ENCODE measurements around the gene PRR30. TPM values are rescaled to one million over a fixed set of nuclear protein-coding genes. Genes with fewer than 3 reads are reported as not detected.

PRR30 gene
- total RNA-seq, 3 donors from 2014 or later: not detected

DNA sequence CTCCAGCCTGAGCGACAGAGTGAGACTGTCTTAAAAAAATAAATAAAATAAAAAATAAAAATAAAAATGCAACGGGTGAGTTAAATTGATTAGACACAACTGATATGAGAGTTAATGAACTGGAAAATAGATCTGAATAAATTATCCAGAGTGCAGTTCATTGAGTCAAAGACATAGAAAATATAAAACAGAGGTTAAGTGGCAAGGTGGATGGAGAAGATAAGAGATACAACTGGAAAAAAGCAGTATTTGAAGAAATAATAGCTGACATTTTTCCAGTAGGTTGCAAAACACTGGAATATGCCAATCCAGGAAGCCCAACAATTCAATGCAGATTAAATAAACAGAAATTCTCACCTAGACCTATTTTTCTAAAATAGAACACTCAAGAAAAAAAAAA lies 31.0 kb downstream of the PRR30 start:
- Mint-ChIP-seq H3K27me3 (ENCODE audit: low read depth) (peaks cover 9% of the 10 kb centered on the region), H3K4me1 (ENCODE audit: low read depth) (no peaks in the 10 kb centered on the region), H3K9me3 (no peaks in the 10 kb centered on the region), H3K36me3 (ENCODE audit: insufficient read depth) (no peaks in the 10 kb centered on the region), H3K4me3 (no peak overlapping the region)
- ATAC-seq: no peak
- no peak for DNase-seq

GRCh38 chr2:27105981-27106380 lies 33.2 kb downstream of the PRR30 start:
- peaks cover 9% of the 10 kb centered on the region for H3K27me3 Mint-ChIP-seq (ENCODE audit: low read depth)
- no peak for ATAC-seq
- no peak overlapping the region for H3K4me3 Mint-ChIP-seq
- H3K4me1 Mint-ChIP-seq (ENCODE audit: low read depth): no peaks in the 10 kb centered on the region
- no peak for DNase-seq
- no peaks in the 10 kb centered on the region for H3K36me3 Mint-ChIP-seq (ENCODE audit: insufficient read depth)
- no peaks in the 10 kb centered on the region for H3K9me3 Mint-ChIP-seq

DNA sequence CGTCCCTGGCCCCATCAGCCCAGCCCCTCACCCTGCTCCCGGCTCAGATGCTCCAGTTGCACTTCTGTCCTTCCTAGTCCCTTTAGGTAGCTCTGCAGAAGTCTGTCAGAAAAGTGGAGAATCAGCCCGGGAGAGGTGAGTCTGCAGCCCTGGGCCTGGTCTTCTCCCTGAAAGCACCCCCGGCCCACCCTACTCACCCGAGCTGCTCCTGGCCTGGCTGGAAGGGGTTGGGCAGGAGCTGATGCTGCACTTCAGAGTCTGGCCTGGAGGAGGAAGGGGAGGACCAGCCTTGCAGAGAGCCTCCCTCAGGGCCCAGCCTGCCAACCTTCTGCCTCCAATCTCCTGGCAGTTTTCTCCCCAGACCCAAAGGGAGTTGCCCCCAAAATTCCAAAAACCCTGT lies 36.9 kb downstream of the PRR30 start:
- DNase-seq (no peak), ATAC-seq (no peak)
- H3K36me3 Mint-ChIP-seq (ENCODE audit: insufficient read depth): no peaks in the 10 kb centered on the region
- no peak overlapping the region for H3K4me3 Mint-ChIP-seq
- peaks cover 7% of the 10 kb centered on the region for H3K27me3 Mint-ChIP-seq (ENCODE audit: low read depth)
- H3K9me3 Mint-ChIP-seq: no peaks in the 10 kb centered on the region
- H3K4me1 Mint-ChIP-seq (ENCODE audit: low read depth): no peaks in the 10 kb centered on the region

DNA sequence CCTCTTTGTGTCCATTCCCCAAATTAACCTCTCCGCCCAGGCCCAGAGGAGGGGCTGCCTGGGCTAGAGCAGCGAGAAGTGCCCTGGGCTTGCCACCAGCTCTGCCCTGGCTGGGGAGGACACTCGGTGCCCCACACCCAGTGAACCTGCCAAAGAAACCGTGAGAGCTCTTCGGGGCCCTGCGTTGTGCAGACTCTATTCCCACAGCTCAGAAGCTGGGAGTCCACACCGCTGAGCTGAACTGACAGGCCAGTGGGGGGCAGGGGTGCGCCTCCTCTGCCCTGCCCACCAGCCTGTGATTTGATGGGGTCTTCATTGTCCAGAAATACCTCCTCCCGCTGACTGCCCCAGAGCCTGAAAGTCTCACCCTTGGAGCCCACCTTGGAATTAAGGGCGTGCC lies 39.2 kb downstream of the PRR30 start:
- no peaks in the 10 kb centered on the region for H3K27me3 Mint-ChIP-seq (ENCODE audit: low read depth)
- no peak for DNase-seq
- H3K36me3 Mint-ChIP-seq (ENCODE audit: insufficient read depth): no peaks in the 10 kb centered on the region
- H3K4me3 Mint-ChIP-seq: no peak overlapping the region
- H3K4me1 Mint-ChIP-seq (ENCODE audit: low read depth): peaks cover 10% of the 10 kb centered on the region
- ATAC-seq: no peak
- no peaks in the 10 kb centered on the region for H3K9me3 Mint-ChIP-seq

- Mint-ChIP-seq H3K9me3 (no peaks in the 10 kb centered on the region), H3K27me3 (ENCODE audit: low read depth) (no peaks in the 10 kb centered on the region), H3K4me1 (ENCODE audit: low read depth) (peaks cover 10% of the 10 kb centered on the region), H3K4me3 (no peak overlapping the region), H3K36me3 (ENCODE audit: insufficient read depth) (no peaks in the 10 kb centered on the region)
- ATAC-seq (no peak), DNase-seq (no peak)
Observed at GRCh38 chr2:27099334-27099955, 39.8 kb downstream of the PRR30 start.

DNA sequence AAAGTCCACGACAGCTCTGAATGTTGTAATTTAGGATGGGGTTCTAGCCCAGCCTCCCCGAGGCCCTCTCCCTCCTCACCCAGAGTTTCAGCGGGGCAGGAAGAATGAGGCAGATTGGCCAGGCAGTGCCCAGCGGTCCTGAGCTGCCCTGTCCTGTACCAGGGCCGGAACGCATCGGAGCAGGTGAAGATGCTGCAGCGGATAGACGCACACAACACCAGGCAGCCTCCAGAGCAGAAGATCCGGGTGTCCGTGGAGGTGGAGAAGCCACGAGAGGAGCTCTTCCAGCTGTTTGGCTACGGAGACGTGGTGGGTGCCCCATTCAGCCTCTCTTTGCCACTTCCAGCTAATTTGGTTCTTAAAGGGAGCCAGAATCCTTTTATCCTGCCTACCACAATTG lies 41.9 kb downstream of the PRR30 start:
- Mint-ChIP-seq H3K4me1 (ENCODE audit: low read depth) (peaks cover 10% of the 10 kb centered on the region), H3K9me3 (no peaks in the 10 kb centered on the region), H3K27me3 (ENCODE audit: low read depth) (no peaks in the 10 kb centered on the region), H3K36me3 (ENCODE audit: insufficient read depth) (no peaks in the 10 kb centered on the region), H3K4me3 (no peak overlapping the region)
- no peak for ATAC-seq
- DNase-seq: no peak

DNA sequence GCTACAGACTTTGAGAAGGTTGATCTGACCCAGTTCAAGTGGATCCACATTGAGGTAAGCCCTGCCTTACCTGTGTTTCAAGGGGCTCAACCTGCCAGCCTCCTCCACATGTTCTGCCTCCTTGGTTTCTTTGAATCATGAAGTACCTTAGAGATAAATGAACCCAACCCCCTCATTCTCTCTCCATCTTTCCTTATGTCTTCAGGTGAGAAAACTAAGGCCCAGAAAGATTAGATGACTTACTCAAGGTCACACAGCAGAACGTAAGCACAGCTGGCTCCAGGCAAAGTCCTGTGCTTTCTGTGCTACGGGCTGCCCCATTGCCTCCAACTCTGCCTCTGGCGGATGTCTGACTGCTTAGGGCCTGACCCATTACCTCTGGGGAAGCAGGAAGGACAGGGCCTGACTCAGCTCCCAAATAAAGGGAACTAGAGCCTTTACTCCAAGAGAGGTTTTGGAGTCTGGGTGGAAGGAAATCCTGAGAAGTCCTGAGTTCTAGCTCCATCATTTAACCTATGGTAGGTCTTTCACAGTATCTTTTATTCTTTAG lies 42.4 kb downstream of the PRR30 start:
- Mint-ChIP-seq H3K9me3 (no peaks in the 10 kb centered on the region), H3K36me3 (ENCODE audit: insufficient read depth) (no peaks in the 10 kb centered on the region), H3K4me3 (no peak overlapping the region), H3K4me1 (ENCODE audit: low read depth) (peaks cover 10% of the 10 kb centered on the region), H3K27me3 (ENCODE audit: low read depth) (no peaks in the 10 kb centered on the region)
- no peak for ATAC-seq
- no peak for DNase-seq

GRCh38 chr2:27095745-27096651 lies 43.2 kb downstream of the PRR30 start:
- Mint-ChIP-seq H3K36me3 (ENCODE audit: insufficient read depth) (no peaks in the 10 kb centered on the region), H3K4me3 (peak overlapping the region; percentile 50)

GRCh38 chr2:27095427-27095744 lies 43.8 kb downstream of the PRR30 start:
- no peaks in the 10 kb centered on the region for H3K36me3 Mint-ChIP-seq (ENCODE audit: insufficient read depth)
- H3K27me3 Mint-ChIP-seq (ENCODE audit: low read depth): no peaks in the 10 kb centered on the region
- no peak for ATAC-seq
- DNase-seq: no peak
- H3K4me1 Mint-ChIP-seq (ENCODE audit: low read depth): peaks cover 10% of the 10 kb centered on the region
- no peaks in the 10 kb centered on the region for H3K9me3 Mint-ChIP-seq
- no peak overlapping the region for H3K4me3 Mint-ChIP-seq

More at GRCh38 chr2:27095745-27096651, 43.2 kb downstream of the PRR30 start:
- H3K4me1 Mint-ChIP-seq (ENCODE audit: low read depth): peaks cover 10% of the 10 kb centered on the region
- H3K9me3 Mint-ChIP-seq: no peaks in the 10 kb centered on the region
- ATAC-seq (peak; percentile 87 to 92), DNase-seq (no peak)
- no peaks in the 10 kb centered on the region for H3K27me3 Mint-ChIP-seq (ENCODE audit: low read depth)

DNA sequence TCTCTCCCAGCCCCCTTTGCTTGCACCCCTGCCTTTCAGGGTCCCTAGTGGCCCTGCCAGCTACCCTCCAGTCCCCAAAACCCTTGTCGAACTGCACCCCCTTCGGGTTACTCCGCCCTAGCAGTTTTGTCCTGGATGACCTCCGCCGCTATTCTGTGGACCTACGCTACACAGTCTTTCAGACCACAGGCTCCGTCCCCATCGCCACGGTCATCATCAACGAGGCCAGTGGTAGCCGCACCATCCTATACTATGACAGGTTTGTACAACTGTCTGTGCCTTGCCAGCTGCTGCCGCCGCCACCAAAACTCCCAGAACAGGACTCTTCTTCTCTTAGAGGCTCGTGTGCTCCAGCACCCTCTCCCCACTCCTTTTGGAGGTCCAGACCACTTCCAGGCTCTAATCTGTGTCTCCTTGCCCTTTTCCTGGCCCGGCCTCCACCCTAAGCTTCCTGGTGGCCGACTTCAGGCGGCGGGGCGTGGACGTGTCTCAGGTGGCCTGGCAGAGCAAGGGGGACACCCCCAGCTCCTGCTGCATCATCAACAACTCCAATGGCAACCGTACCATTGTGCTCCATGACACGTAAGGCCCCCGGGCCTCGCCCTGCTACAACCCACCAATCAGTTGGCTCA lies 44.7 kb downstream of the PRR30 start:
- Mint-ChIP-seq H3K4me3 (no peak overlapping the region), H3K9me3 (no peaks in the 10 kb centered on the region), H3K36me3 (ENCODE audit: insufficient read depth) (no peaks in the 10 kb centered on the region), H3K27me3 (ENCODE audit: low read depth) (no peaks in the 10 kb centered on the region), H3K4me1 (ENCODE audit: low read depth) (peaks cover 10% of the 10 kb centered on the region)
- no peak for ATAC-seq
- no peak for DNase-seq

GRCh38 chr2:27093430-27094352 lies 45.5 kb downstream of the PRR30 start:
- Mint-ChIP-seq H3K9me3 (no peaks in the 10 kb centered on the region), H3K27me3 (ENCODE audit: low read depth) (no peaks in the 10 kb centered on the region), H3K4me1 (ENCODE audit: low read depth) (peaks cover 10% of the 10 kb centered on the region), H3K36me3 (ENCODE audit: insufficient read depth) (no peaks in the 10 kb centered on the region), H3K4me3 (no peak overlapping the region)
- DNase-seq (no peak), ATAC-seq (no peak)

- H3K4me1 Mint-ChIP-seq (ENCODE audit: low read depth): peaks cover 10% of the 10 kb centered on the region
- no peaks in the 10 kb centered on the region for H3K36me3 Mint-ChIP-seq (ENCODE audit: insufficient read depth)
- H3K9me3 Mint-ChIP-seq: no peaks in the 10 kb centered on the region
- no peaks in the 10 kb centered on the region for H3K27me3 Mint-ChIP-seq (ENCODE audit: low read depth)
- ATAC-seq: no peak
- DNase-seq: no peak
- H3K4me3 Mint-ChIP-seq: no peak overlapping the region
Observed at GRCh38 chr2:27092696-27093429, 46.3 kb downstream of the PRR30 start.

All from activated T-cell treated with anti-CD3 and anti-CD28 coated beads, Interleukin-2, amount 50 U/mL, for 4 hours (primary cell).